ENCODE measurements around the gene KLRD1.
"Not testable (repeated sequence)": the region's sequence is repeated elsewhere in the genome, so short reads cannot be mapped to it uniquely, and the experiment has no call there.

The KLRD1 gene

GRCh38 chr12:10362828-10363657 lies 55.4 kb downstream of the KLRD1 start:
- Histone ChIP-seq H3K36me3 (ENCODE audit: control insufficient read depth in 1 of 2, insufficient read depth in 2 of 2, low read length in 2 of 2) (no peaks in the 10 kb centered on the region), H3K4me3 (ENCODE audit: low read depth in 1 of 2, low read length in 2 of 2) (peak overlapping the region; percentile 65 to 83), H3K9me3 (ENCODE audit: control insufficient read depth in 1 of 2, low read length in 2 of 2) (no peaks in the 10 kb centered on the region), H3K27ac (ENCODE audit: low read length) (peak overlapping the region; percentile 95), H3K4me1 (ENCODE audit: control insufficient read depth in 1 of 2, insufficient read depth in 2 of 2, low read length in 2 of 2) (peaks cover 14 to 20% of the 10 kb centered on the region in 2 donors), H3K27me3 (ENCODE audit: low read depth, low read length) (no peaks in the 10 kb centered on the region)

- Histone ChIP-seq H3K4me3 (ENCODE audit: low read depth in 1 of 2, low read length in 2 of 2) (peak overlapping the region; percentile 65 to 83), H3K27ac (ENCODE audit: low read length) (peak overlapping the region; percentile 95), H3K36me3 (ENCODE audit: control insufficient read depth in 1 of 2, insufficient read depth in 2 of 2, low read length in 2 of 2) (no peaks in the 10 kb centered on the region), H3K4me1 (ENCODE audit: control insufficient read depth in 1 of 2, insufficient read depth in 2 of 2, low read length in 2 of 2) (peaks cover 14 to 20% of the 10 kb centered on the region in 2 donors), H3K9me3 (ENCODE audit: control insufficient read depth in 1 of 2, low read length in 2 of 2) (no peaks in the 10 kb centered on the region), H3K27me3 (ENCODE audit: low read depth, low read length) (no peaks in the 10 kb centered on the region)
These were observed 55.9 kb downstream of the KLRD1 start for GRCh38 chr12:10363658-10363913.

- H3K9me3 ChIP-seq (ENCODE audit: control insufficient read depth in 1 of 2, low read length in 2 of 2): no peaks in the 10 kb centered on the region
- no peaks in the 10 kb centered on the region for H3K27me3 ChIP-seq (ENCODE audit: low read depth, low read length)
- peaks cover 14 to 20% of the 10 kb centered on the region in 2 donors for H3K4me1 ChIP-seq (ENCODE audit: control insufficient read depth in 1 of 2, insufficient read depth in 2 of 2, low read length in 2 of 2)
- H3K36me3 ChIP-seq (ENCODE audit: control insufficient read depth in 1 of 2, insufficient read depth in 2 of 2, low read length in 2 of 2): no peaks in the 10 kb centered on the region
- H3K4me3 ChIP-seq (ENCODE audit: low read depth in 1 of 2, low read length in 2 of 2): peak overlapping the region; percentile 65 to 83
- peak overlapping the region; percentile 95 for H3K27ac ChIP-seq (ENCODE audit: low read length)
These were observed 56.5 kb downstream of the KLRD1 start for GRCh38 chr12:10363914-10364814.

- no peaks in the 10 kb centered on the region for H3K9me3 ChIP-seq (ENCODE audit: control insufficient read depth in 1 of 2, low read length in 2 of 2)
- peak overlapping the region; percentile 65 to 83 for H3K4me3 ChIP-seq (ENCODE audit: low read depth in 1 of 2, low read length in 2 of 2)
- H3K36me3 ChIP-seq (ENCODE audit: control insufficient read depth in 1 of 2, insufficient read depth in 2 of 2, low read length in 2 of 2): no peaks in the 10 kb centered on the region
- peak overlapping the region; percentile 95 for H3K27ac ChIP-seq (ENCODE audit: low read length)
- peaks cover 14 to 20% of the 10 kb centered on the region in 2 donors for H3K4me1 ChIP-seq (ENCODE audit: control insufficient read depth in 1 of 2, insufficient read depth in 2 of 2, low read length in 2 of 2)
- H3K27me3 ChIP-seq (ENCODE audit: low read depth, low read length): no peaks in the 10 kb centered on the region
These were observed 57.3 kb downstream of the KLRD1 start for GRCh38 chr12:10364815-10365622.

GRCh38 chr12:10365696-10366405 lies 58.2 kb downstream of the KLRD1 start:
- H3K9me3 ChIP-seq (ENCODE audit: control insufficient read depth in 1 of 2, low read length in 2 of 2): no peaks in the 10 kb centered on the region
- H3K36me3 ChIP-seq (ENCODE audit: control insufficient read depth in 1 of 2, insufficient read depth in 2 of 2, low read length in 2 of 2): no peaks in the 10 kb centered on the region
- H3K27ac ChIP-seq (ENCODE audit: low read length): peak overlapping the region; percentile 95
- H3K4me1 ChIP-seq (ENCODE audit: control insufficient read depth in 1 of 2, insufficient read depth in 2 of 2, low read length in 2 of 2): peaks cover 14 to 20% of the 10 kb centered on the region in 2 donors
- H3K4me3 ChIP-seq (ENCODE audit: low read depth in 1 of 2, low read length in 2 of 2): peak overlapping the region; percentile 65 to 83
- H3K27me3 ChIP-seq (ENCODE audit: low read depth, low read length): no peaks in the 10 kb centered on the region

GRCh38 chr12:10366875-10367274 lies 59.2 kb downstream of the KLRD1 start:
- Histone ChIP-seq H3K27me3 (ENCODE audit: low read depth, low read length) (no peaks in the 10 kb centered on the region), H3K27ac (ENCODE audit: low read length) (no peak overlapping the region), H3K4me1 (ENCODE audit: control insufficient read depth in 1 of 2, insufficient read depth in 2 of 2, low read length in 2 of 2) (peaks cover 14 to 20% of the 10 kb centered on the region in 2 donors), H3K36me3 (ENCODE audit: control insufficient read depth in 1 of 2, insufficient read depth in 2 of 2, low read length in 2 of 2) (no peaks in the 10 kb centered on the region), H3K9me3 (ENCODE audit: control insufficient read depth in 1 of 2, low read length in 2 of 2) (no peaks in the 10 kb centered on the region), H3K4me3 (ENCODE audit: low read depth in 1 of 2, low read length in 2 of 2) (no peak overlapping the region)

- H3K36me3 ChIP-seq (ENCODE audit: control insufficient read depth in 1 of 2, insufficient read depth in 2 of 2, low read length in 2 of 2); H3K27ac ChIP-seq (ENCODE audit: low read length); H3K27me3 ChIP-seq (ENCODE audit: low read depth, low read length): not testable (repeated sequence)
These were observed 60.0 kb downstream of the KLRD1 start for GRCh38 chr12:10367714-10368113.

GRCh38 chr12:10368206-10369171 lies 60.8 kb downstream of the KLRD1 start:
- Histone ChIP-seq H3K27me3 (ENCODE audit: low read depth, low read length) (no peaks in the 10 kb centered on the region), H3K4me1 (ENCODE audit: control insufficient read depth in 1 of 2, insufficient read depth in 2 of 2, low read length in 2 of 2) (peaks cover 11 to 20% of the 10 kb centered on the region in 2 donors), H3K36me3 (ENCODE audit: control insufficient read depth in 1 of 2, insufficient read depth in 2 of 2, low read length in 2 of 2) (no peaks in the 10 kb centered on the region), H3K27ac (ENCODE audit: low read length) (no peak overlapping the region), H3K9me3 (ENCODE audit: control insufficient read depth in 1 of 2, low read length in 2 of 2) (no peaks in the 10 kb centered on the region), H3K4me3 (ENCODE audit: low read depth in 1 of 2, low read length in 2 of 2) (no peak overlapping the region)

More at GRCh38 chr12:10367714-10368113, 60.0 kb downstream of the KLRD1 start:
- H3K4me3 ChIP-seq (ENCODE audit: low read depth in 1 of 2, low read length in 2 of 2); H3K9me3 ChIP-seq (ENCODE audit: control insufficient read depth in 1 of 2, low read length in 2 of 2): not testable (repeated sequence)
- peaks cover 14 to 20% of the 10 kb centered on the region in 2 donors for H3K4me1 ChIP-seq (ENCODE audit: control insufficient read depth in 1 of 2, insufficient read depth in 2 of 2, low read length in 2 of 2)

GRCh38 chr12:10369557-10370415 lies 62.1 kb downstream of the KLRD1 start:
- H3K4me1 ChIP-seq (ENCODE audit: control insufficient read depth in 1 of 2, insufficient read depth in 2 of 2, low read length in 2 of 2): peaks cover 11 to 17% of the 10 kb centered on the region in 2 donors
- H3K4me3 ChIP-seq (ENCODE audit: low read depth in 1 of 2, low read length in 2 of 2): no peak overlapping the region
- no peak overlapping the region for H3K27ac ChIP-seq (ENCODE audit: low read length)
- H3K9me3 ChIP-seq (ENCODE audit: control insufficient read depth in 1 of 2, low read length in 2 of 2): no peaks in the 10 kb centered on the region
- H3K27me3 ChIP-seq (ENCODE audit: low read depth, low read length): no peaks in the 10 kb centered on the region
- H3K36me3 ChIP-seq (ENCODE audit: control insufficient read depth in 1 of 2, insufficient read depth in 2 of 2, low read length in 2 of 2): no peaks in the 10 kb centered on the region
